Mesenchymal stem cell (in vitro differentiated cells and primary cell): Measurements from ENCODE around the gene CKAP4.

Experiments
- DNase-seq: peaks from one replicate; pipeline ENCODE4 v3.0.0-alpha.2; 2013
- H2AFZ ChIP-seq: one replicate; pipeline ENCODE4 v1.6.1; 2013; ENCODE audit warnings: low read depth, mild to moderate bottlenecking, control low read depth, inconsistent platforms, low read length, moderate library complexity
- H2AK5ac ChIP-seq: 2 replicates; pipeline ENCODE4 v1.6.1; 2013; ENCODE audit warnings: low read length, moderate library complexity, mild to moderate bottlenecking, inconsistent platforms; ENCODE audit not compliant: severe bottlenecking
- H2BK120ac ChIP-seq: one replicate; pipeline ENCODE4 v1.6.1; 2013; ENCODE audit warnings: low read depth, mild to moderate bottlenecking, inconsistent platforms, low read length, moderate library complexity
- H2BK12ac ChIP-seq, 2 experiments: one replicate each; pipeline ENCODE4 v1.6.1; 2013; ENCODE audit warnings: inconsistent platforms in 2 of 2, low read length in 2 of 2, mild to moderate bottlenecking in 2 of 2, moderate library complexity in 2 of 2, control low read depth in 1 of 2
- H2BK15ac ChIP-seq: one replicate; pipeline ENCODE4 v1.6.1; 2013; ENCODE audit warnings: mild to moderate bottlenecking, low read depth, inconsistent platforms; ENCODE audit not compliant: poor library complexity, severe bottlenecking
- H2BK5ac ChIP-seq: 2 replicates; pipeline ENCODE4 v1.6.1; 2013; ENCODE audit warnings: low read depth, mild to moderate bottlenecking, low read length, control low read depth, inconsistent platforms; ENCODE audit not compliant: poor library complexity, severe bottlenecking
- H3K14ac ChIP-seq, 2 experiments: one replicate each; pipeline ENCODE4 v1.6.1; 2013; ENCODE audit warnings: inconsistent platforms in 2 of 2, low read length in 2 of 2, control low read depth in 1 of 2, mild to moderate bottlenecking in 1 of 2, moderate library complexity in 1 of 2
- H3K18ac ChIP-seq, 2 experiments: one replicate each; pipeline ENCODE4 v1.6.1; 2013; ENCODE audit warnings: inconsistent platforms in 2 of 2, low read length in 2 of 2, control low read depth in 1 of 2, low read depth in 1 of 2, mild to moderate bottlenecking in 1 of 2
- H3K23ac ChIP-seq, 2 experiments: one replicate each; pipeline ENCODE4 v1.6.1; 2013; ENCODE audit warnings: inconsistent platforms in 2 of 2, low read length in 2 of 2, mild to moderate bottlenecking in 2 of 2, moderate library complexity in 2 of 2, control low read depth in 1 of 2
- H3K27ac ChIP-seq: 2 replicates; pipeline ENCODE4 v1.5.1; 2013; ENCODE audit warnings: mild to moderate bottlenecking, moderate library complexity, low read length, control low read depth, inconsistent platforms; ENCODE audit not compliant: poor library complexity, severe bottlenecking
- H3K27me3 ChIP-seq, 2 experiments: 2 replicates each; pipeline versions ENCODE4 v1.6.1 to v1.7.0; 2013; ENCODE audit warnings: low read length in 2 of 2, mild to moderate bottlenecking in 2 of 2, moderate library complexity in 2 of 2, control low read depth in 1 of 2, inconsistent platforms in 1 of 2; ENCODE audit not compliant: control insufficient read depth in 1 of 2, insufficient read depth in 1 of 2
- H3K36me3 ChIP-seq, 2 experiments: 2 replicates each; pipeline versions ENCODE4 v1.6.1 to v1.7.0; 2013; ENCODE audit warnings: low read length in 2 of 2, control low read depth in 1 of 2, inconsistent platforms in 1 of 2, low read depth in 1 of 2, mild to moderate bottlenecking in 1 of 2; ENCODE audit not compliant: insufficient read depth in 2 of 2, control insufficient read depth in 1 of 2
- H3K4ac ChIP-seq, 2 experiments: one replicate each; pipeline ENCODE4 v1.6.1; 2013; ENCODE audit warnings: inconsistent platforms in 2 of 2, low read length in 2 of 2, mild to moderate bottlenecking in 2 of 2, moderate library complexity in 2 of 2, control low read depth in 1 of 2, low read depth in 1 of 2
- H3K4me1 ChIP-seq: 2 replicates; pipeline ENCODE4 v1.6.1; 2013; ENCODE audit warnings: low read depth, low read length, control low read depth; ENCODE audit not compliant: control insufficient read depth, insufficient read depth
- H3K4me2 ChIP-seq: 2 replicates; pipeline ENCODE4 v1.6.1; 2013; ENCODE audit warnings: low read length, mild to moderate bottlenecking, inconsistent platforms; ENCODE audit not compliant: poor library complexity, severe bottlenecking
- H3K4me3 ChIP-seq, 2 experiments: 2 replicates each; pipeline versions ENCODE4 v1.5.1 to v1.7.0; 2013; ENCODE audit warnings: low read length in 2 of 2, mild to moderate bottlenecking in 2 of 2, control low read depth in 1 of 2, low read depth in 1 of 2; ENCODE audit not compliant: insufficient read depth in 1 of 2
- H3K79me1 ChIP-seq: replicated peaks from 2 replicates; pipeline ENCODE4 v1.6.1; 2013; ENCODE audit warnings: mild to moderate bottlenecking, control low read depth, low read length, inconsistent platforms; ENCODE audit not compliant: poor library complexity, severe bottlenecking
- H3K9ac ChIP-seq: 2 replicates; pipeline ENCODE4 v1.7.0; 2013; ENCODE audit warnings: mild to moderate bottlenecking, low read length, moderate library complexity
- H3K9me3 ChIP-seq: 2 replicates; pipeline ENCODE4 v1.7.0; 2013; ENCODE audit warnings: mild to moderate bottlenecking, low read length; ENCODE audit not compliant: control insufficient read depth
- H4K8ac ChIP-seq: one replicate; pipeline ENCODE4 v1.6.1; 2013; ENCODE audit warnings: inconsistent platforms, mild to moderate bottlenecking, low read length, moderate library complexity
- H4K91ac ChIP-seq: one replicate; pipeline ENCODE4 v1.6.1; 2013; ENCODE audit warnings: mild to moderate bottlenecking, low read length, inconsistent platforms
- WGBS: methylation state at CpG from one replicate; pipeline ENCODE4 v1.1.7; 2013; ENCODE audit warnings: mixed read lengths; 5-methylcytosine and 5-hydroxymethylcytosine counted together

The CKAP4 gene

GRCh38 chr12:106280106-106280505, 32.3 kb upstream of the CKAP4 start:
- no peak overlapping the region for H3K4ac ChIP-seq
- no peak overlapping the region for H3K4me3 ChIP-seq
- DNase-seq: no peak
- H2AK5ac ChIP-seq: no peak overlapping the region
- H2BK12ac ChIP-seq: no peak overlapping the region
- H3K23ac ChIP-seq: no peak overlapping the region
- peaks cover 2 to 4% of the 10 kb centered on the region in 2 experiments for H3K27me3 ChIP-seq
- H3K14ac ChIP-seq: no peak overlapping the region
- H4K8ac ChIP-seq: no peak overlapping the region
- H3K18ac ChIP-seq: no peak overlapping the region
- no peak overlapping the region for H2AFZ ChIP-seq
- no peaks in the 10 kb centered on the region for H3K36me3 ChIP-seq
- no peak overlapping the region for H2BK15ac ChIP-seq
- no peak overlapping the region for H3K9ac ChIP-seq
- no peak overlapping the region for H2BK120ac ChIP-seq
- no peak overlapping the region for H2BK5ac ChIP-seq
- H3K27ac ChIP-seq: no peak overlapping the region
- peaks cover 12% of the 10 kb centered on the region for H3K9me3 ChIP-seq
- no peak overlapping the region for H3K4me2 ChIP-seq
- WGBS: 91% methylated on average over 2 of the region's 4 CpGs
- H3K4me1 ChIP-seq: no peaks in the 10 kb centered on the region
- no peak overlapping the region for H4K91ac ChIP-seq
- H3K79me1 ChIP-seq: no peaks in the 10 kb centered on the region

GRCh38 chr12:106276032-106276740, 28.4 kb upstream of the CKAP4 start:
- Histone ChIP-seq H3K4me3 (no peak overlapping the region), H3K27ac (no peak overlapping the region), H2AFZ (no peak overlapping the region), H3K14ac (no peak overlapping the region), H3K18ac (no peak overlapping the region), H3K36me3 (no peaks in the 10 kb centered on the region), H2BK12ac (no peak overlapping the region), H2BK15ac (no peak overlapping the region), H3K4me2 (no peak overlapping the region), H3K9ac (no peak overlapping the region), H2BK5ac (no peak overlapping the region), H2BK120ac (no peak overlapping the region), H2AK5ac (no peak overlapping the region), H3K79me1 (no peaks in the 10 kb centered on the region), H3K4ac (no peak overlapping the region), H4K91ac (no peak overlapping the region), H3K4me1 (no peaks in the 10 kb centered on the region), H3K27me3 (peaks cover 2 to 4% of the 10 kb centered on the region in 2 experiments), H4K8ac (no peak overlapping the region), H3K23ac (no peak overlapping the region), H3K9me3 (peaks cover 2% of the 10 kb centered on the region)
- WGBS: 78% methylated on average over 4 of the region's 4 CpGs
- no peak for DNase-seq

- H3K9me3 ChIP-seq: no peaks in the 10 kb centered on the region
These were observed 27.6 kb upstream of the CKAP4 start for GRCh38 chr12:106275458-106275857.

GRCh38 chr12:106274575-106275121, 26.8 kb upstream of the CKAP4 start:
- Histone ChIP-seq H3K18ac (no peak overlapping the region), H3K4me2 (no peak overlapping the region), H2BK15ac (no peak overlapping the region), H2AK5ac (no peak overlapping the region), H2BK5ac (no peak overlapping the region), H3K23ac (no peak overlapping the region), H2AFZ (no peak overlapping the region), H3K27me3 (peaks cover 0 to 4% of the 10 kb centered on the region in 2 experiments), H3K27ac (no peak overlapping the region), H3K9me3 (no peaks in the 10 kb centered on the region), H3K36me3 (no peaks in the 10 kb centered on the region), H2BK12ac (no peak overlapping the region), H3K79me1 (no peaks in the 10 kb centered on the region), H3K4me3 (no peak overlapping the region), H4K91ac (no peak overlapping the region), H2BK120ac (no peak overlapping the region), H3K9ac (peak overlapping the region; percentile 22), H3K14ac (no peak overlapping the region), H3K4me1 (no peaks in the 10 kb centered on the region), H4K8ac (no peak overlapping the region), H3K4ac (no peak overlapping the region)
- WGBS: 91% methylated on average over 7 of the region's 7 CpGs
- DNase-seq: no peak

More at GRCh38 chr12:106275458-106275857, 27.6 kb upstream of the CKAP4 start:
- Histone ChIP-seq H2AK5ac (no peak overlapping the region), H4K8ac (no peak overlapping the region), H4K91ac (no peak overlapping the region), H3K18ac (no peak overlapping the region), H3K4ac (no peak overlapping the region), H2BK120ac (no peak overlapping the region), H2AFZ (no peak overlapping the region), H3K79me1 (no peaks in the 10 kb centered on the region), H3K9ac (no peak overlapping the region), H3K4me2 (no peak overlapping the region), H3K27ac (no peak overlapping the region), H3K36me3 (no peaks in the 10 kb centered on the region), H2BK5ac (no peak overlapping the region), H2BK12ac (no peak overlapping the region), H3K27me3 (peaks cover 2 to 4% of the 10 kb centered on the region in 2 experiments), H3K23ac (no peak overlapping the region), H3K14ac (no peak overlapping the region), H2BK15ac (no peak overlapping the region), H3K4me3 (no peak overlapping the region), H3K4me1 (no peaks in the 10 kb centered on the region)
- WGBS: 89% methylated on average over 7 of the region's 9 CpGs
- DNase-seq: no peak
